ENCODE data around the gene EFHC1.

DNA sequence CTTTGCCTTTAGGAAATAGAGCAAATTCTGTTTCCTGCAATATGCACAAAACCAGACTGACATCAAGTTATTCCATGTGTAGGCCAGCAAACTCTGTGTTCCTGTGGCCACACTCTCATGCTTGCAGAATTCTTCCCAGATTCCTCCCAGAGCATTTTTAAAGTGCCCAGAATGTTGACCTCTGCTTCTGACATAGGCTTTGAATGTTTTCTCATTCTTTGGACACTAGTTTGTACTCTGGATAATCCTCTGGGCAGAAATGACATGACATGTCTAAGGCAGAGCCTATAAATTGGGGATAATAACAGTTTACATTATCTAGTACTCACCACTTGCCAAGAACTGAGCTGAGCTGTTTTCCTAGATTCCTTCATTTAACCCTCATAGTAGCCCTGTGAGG lies 9.2 kb upstream of the EFHC1 start:
- TF ChIP-seq, protein P1, sequence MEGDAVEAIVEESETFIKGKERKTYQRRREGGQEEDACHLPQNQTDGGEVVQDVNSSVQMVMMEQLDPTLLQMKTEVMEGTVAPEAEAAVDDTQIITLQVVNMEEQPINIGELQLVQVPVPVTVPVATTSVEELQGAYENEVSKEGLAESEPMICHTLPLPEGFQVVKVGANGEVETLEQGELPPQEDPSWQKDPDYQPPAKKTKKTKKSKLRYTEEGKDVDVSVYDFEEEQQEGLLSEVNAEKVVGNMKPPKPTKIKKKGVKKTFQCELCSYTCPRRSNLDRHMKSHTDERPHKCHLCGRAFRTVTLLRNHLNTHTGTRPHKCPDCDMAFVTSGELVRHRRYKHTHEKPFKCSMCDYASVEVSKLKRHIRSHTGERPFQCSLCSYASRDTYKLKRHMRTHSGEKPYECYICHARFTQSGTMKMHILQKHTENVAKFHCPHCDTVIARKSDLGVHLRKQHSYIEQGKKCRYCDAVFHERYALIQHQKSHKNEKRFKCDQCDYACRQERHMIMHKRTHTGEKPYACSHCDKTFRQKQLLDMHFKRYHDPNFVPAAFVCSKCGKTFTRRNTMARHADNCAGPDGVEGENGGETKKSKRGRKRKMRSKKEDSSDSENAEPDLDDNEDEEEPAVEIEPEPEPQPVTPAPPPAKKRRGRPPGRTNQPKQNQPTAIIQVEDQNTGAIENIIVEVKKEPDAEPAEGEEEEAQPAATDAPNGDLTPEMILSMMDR (IDR thresholded peaks at IDR 0.05), result no peak
- TF ChIP-seq POLR2A (IDR thresholded peaks at IDR 0.05), result no peak

All from thyroid gland (tissue), 4 donors.